ENCODE measurements around the gene TRIM31. TPM values are rescaled to one million over a fixed set of nuclear protein-coding genes. Genes with fewer than 3 reads are reported as not detected.
A peak's percentile ranks its signal among the peaks of the same experiment; 100 is the strongest.

The TRIM31 gene
- total RNA-seq, 1 donor from 2014 or later, result not detected

DNA sequence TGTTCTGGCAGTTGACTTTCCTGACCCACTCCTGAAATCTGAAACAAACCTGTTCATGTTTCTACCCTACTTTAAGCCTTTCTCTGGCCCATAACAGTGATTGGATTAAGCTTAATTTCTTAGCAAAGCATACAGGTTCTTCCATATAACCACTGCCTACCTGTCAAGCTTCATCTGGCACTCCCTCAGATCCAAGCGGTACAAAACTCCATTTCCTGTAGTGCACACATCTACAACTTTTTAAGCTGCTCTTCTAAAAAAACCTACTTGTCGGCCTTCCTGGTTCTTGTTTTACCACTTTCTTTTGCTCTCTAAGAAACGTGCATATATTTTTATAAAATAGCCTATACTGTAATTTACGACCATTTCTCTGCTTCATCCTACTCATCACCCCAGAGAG lies 46.8 kb downstream of the TRIM31 start:
- DNase-seq (ENCODE audit: low spot score), result no peak
- H3K9me3 Mint-ChIP-seq (ENCODE audit: unreplicated experiment), result no peaks in the 10 kb centered on the region

DNA sequence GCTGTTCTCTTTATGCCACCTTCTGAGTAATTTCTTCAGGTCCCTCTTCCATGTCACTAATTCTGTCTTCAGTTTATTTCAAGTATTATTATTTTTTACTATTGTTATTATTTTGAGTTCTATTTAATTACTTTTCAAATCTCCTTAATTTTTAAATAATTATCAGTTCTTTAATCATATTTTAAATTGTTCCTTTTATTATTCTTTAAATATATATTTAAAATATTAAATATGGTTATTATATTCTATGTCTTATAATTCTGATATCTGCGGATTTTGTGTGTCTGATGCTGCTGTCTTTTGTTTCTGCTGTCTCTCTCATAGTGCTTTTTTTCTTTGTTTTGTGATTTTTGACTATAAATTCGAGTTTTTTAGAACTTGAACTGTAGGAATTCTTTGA lies 49.6 kb downstream of the TRIM31 start:
- Mint-ChIP-seq H3K27me3 (ENCODE audit: unreplicated experiment) (peaks cover 8% of the 10 kb centered on the region), H3K4me1 (ENCODE audit: unreplicated experiment) (peaks cover 50% of the 10 kb centered on the region), H3K9me3 (ENCODE audit: unreplicated experiment) (no peaks in the 10 kb centered on the region), H3K4me3 (ENCODE audit: unreplicated experiment) (peak overlapping the region; percentile 14), H3K36me3 (ENCODE audit: low read depth, unreplicated experiment) (peaks cover 5% of the 10 kb centered on the region), H3K27ac (ENCODE audit: unreplicated experiment) (peak overlapping the region; percentile 13)
- TF ChIP-seq, protein P1, sequence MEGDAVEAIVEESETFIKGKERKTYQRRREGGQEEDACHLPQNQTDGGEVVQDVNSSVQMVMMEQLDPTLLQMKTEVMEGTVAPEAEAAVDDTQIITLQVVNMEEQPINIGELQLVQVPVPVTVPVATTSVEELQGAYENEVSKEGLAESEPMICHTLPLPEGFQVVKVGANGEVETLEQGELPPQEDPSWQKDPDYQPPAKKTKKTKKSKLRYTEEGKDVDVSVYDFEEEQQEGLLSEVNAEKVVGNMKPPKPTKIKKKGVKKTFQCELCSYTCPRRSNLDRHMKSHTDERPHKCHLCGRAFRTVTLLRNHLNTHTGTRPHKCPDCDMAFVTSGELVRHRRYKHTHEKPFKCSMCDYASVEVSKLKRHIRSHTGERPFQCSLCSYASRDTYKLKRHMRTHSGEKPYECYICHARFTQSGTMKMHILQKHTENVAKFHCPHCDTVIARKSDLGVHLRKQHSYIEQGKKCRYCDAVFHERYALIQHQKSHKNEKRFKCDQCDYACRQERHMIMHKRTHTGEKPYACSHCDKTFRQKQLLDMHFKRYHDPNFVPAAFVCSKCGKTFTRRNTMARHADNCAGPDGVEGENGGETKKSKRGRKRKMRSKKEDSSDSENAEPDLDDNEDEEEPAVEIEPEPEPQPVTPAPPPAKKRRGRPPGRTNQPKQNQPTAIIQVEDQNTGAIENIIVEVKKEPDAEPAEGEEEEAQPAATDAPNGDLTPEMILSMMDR (IDR thresholded peaks at IDR 0.05; ENCODE audit: unreplicated experiment), result no peak
- DNase-seq (ENCODE audit: low spot score), result no peak

More for the DNA sequence above, 46.8 kb downstream of the TRIM31 start:
- peak overlapping the region; percentile 93 for H3K4me3 Mint-ChIP-seq (ENCODE audit: unreplicated experiment)
- H3K36me3 Mint-ChIP-seq (ENCODE audit: low read depth, unreplicated experiment), result peaks cover 20% of the 10 kb centered on the region
- H3K27ac Mint-ChIP-seq (ENCODE audit: unreplicated experiment), result peak overlapping the region; percentile 95
- TF ChIP-seq, protein P1 (IDR thresholded peaks at IDR 0.05; ENCODE audit: unreplicated experiment), result no peak
- peaks cover 50% of the 10 kb centered on the region for H3K4me1 Mint-ChIP-seq (ENCODE audit: unreplicated experiment)
- peaks cover 8% of the 10 kb centered on the region for H3K27me3 Mint-ChIP-seq (ENCODE audit: unreplicated experiment)

DNA sequence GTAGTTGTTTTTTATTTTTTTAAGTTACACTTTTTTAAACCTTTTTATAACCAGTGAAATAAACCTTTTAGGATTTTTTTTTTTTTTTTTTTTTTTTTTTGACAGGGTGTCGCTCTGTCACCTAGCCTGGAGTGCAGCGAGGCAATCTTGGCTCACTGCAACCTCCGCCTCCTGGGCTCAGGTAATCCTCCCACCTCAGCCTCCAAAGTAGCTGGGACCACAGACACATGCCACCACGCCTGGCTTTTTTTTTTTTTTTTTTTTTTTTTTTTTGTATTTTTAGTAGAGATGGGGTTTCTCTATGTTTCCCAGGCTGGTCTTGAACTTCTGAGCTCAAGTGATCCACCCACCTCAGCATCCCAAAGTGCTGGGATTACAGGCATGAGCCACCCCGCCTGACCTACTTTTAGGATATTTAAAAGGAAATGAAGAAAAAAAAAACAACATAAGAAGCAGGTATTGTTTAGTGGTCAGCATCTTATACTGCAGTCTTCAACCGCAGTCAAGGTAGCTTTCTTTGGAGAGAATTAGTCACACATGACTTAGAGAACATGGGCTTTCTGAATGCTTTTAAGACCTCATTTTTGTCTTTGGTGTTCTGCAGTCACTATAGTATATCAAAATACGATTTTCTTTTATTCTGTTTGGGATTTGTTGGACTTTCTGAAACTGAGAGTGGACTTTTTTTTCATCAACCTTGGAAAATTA lies 50.3 kb downstream of the TRIM31 start:
- H3K4me3 Mint-ChIP-seq (ENCODE audit: unreplicated experiment), result peak overlapping the region; percentile 98
- DNase-seq (ENCODE audit: low spot score), result no peak
- H3K4me1 Mint-ChIP-seq (ENCODE audit: unreplicated experiment), result peaks cover 43% of the 10 kb centered on the region
- peaks cover 6% of the 10 kb centered on the region for H3K27me3 Mint-ChIP-seq (ENCODE audit: unreplicated experiment)
- H3K36me3 Mint-ChIP-seq (ENCODE audit: low read depth, unreplicated experiment), result no peaks in the 10 kb centered on the region
- H3K27ac Mint-ChIP-seq (ENCODE audit: unreplicated experiment), result peak overlapping the region; percentile 96
- H3K9me3 Mint-ChIP-seq (ENCODE audit: unreplicated experiment), result no peaks in the 10 kb centered on the region
- TF ChIP-seq, protein P1 (IDR thresholded peaks at IDR 0.05; ENCODE audit: unreplicated experiment), result no peak

DNA sequence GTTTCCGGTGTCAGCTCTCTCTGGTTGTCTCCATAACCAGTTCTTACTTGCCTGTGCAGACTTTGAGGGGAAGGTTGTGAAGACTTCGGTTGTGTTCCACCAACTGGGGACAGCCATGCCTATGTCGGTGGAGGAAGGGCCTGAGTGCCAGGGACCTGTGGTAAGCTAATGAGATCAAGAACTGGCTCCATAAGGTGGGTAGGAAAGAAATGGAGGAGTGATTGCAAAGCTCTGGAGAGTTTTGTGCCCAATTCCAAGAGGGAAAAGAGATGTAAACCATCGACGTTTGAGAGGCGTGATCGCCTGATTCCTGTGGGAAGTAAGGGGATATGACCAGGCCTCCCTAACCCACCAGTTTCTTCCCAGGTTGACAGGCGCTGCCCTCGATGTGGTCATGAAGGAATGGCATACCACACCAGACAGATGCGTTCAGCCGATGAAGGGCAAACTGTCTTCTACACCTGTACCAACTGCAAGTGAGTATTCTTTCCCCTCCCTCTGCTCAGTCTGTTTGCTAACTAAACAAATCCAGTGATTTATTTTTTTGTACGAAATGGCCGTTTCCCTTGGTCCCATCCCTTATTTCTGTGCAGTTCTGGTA lies 50.9 kb downstream of the TRIM31 start:
- no peak for DNase-seq (ENCODE audit: low spot score)
- peak overlapping the region; percentile 96 for H3K27ac Mint-ChIP-seq (ENCODE audit: unreplicated experiment)
- H3K4me1 Mint-ChIP-seq (ENCODE audit: unreplicated experiment), result peaks cover 38% of the 10 kb centered on the region
- H3K4me3 Mint-ChIP-seq (ENCODE audit: unreplicated experiment), result peak overlapping the region; percentile 98
- H3K27me3 Mint-ChIP-seq (ENCODE audit: unreplicated experiment), result peaks cover 4% of the 10 kb centered on the region
- TF ChIP-seq, protein P1 (IDR thresholded peaks at IDR 0.05; ENCODE audit: unreplicated experiment), result no peak
- H3K36me3 Mint-ChIP-seq (ENCODE audit: low read depth, unreplicated experiment), result no peaks in the 10 kb centered on the region
- no peaks in the 10 kb centered on the region for H3K9me3 Mint-ChIP-seq (ENCODE audit: unreplicated experiment)

Measured in endothelial cell (in vitro differentiated cells).